GM10266 (cell line): ENCODE results near the gene KANSL3.
"Not testable (repeated sequence)": the region's sequence is repeated elsewhere in the genome, so short reads cannot be mapped to it uniquely, and the experiment has no call there.

Experiments
- DNase-seq: peaks from one replicate; pipeline ENCODE4 v3.0.0; 2012; ENCODE audit errors: extremely low spot score
- CTCF ChIP-seq: IDR thresholded peaks from 2 replicates; pipeline ENCODE4 v1.5.1; 2012; ENCODE audit warnings: mild to moderate bottlenecking, low read depth; ENCODE audit not compliant: control insufficient read depth, insufficient read depth; ENCODE audit errors: missing control alignments

KANSL3 gene

GRCh38 chr2:96681540-96681939 is 43.4 kb upstream of the KANSL3 start:
- TF ChIP-seq CTCF: no peak
- no peak for DNase-seq

- no peak for TF ChIP-seq CTCF
- DNase-seq: no peak
Measured at GRCh38 chr2:96680561-96681141, 42.5 kb upstream of the KANSL3 start.

- DNase-seq: no peak
- no peak for TF ChIP-seq CTCF
Measured at GRCh38 chr2:96679848-96680247, 41.7 kb upstream of the KANSL3 start.

- no peak for TF ChIP-seq CTCF
- no peak for DNase-seq
Measured at GRCh38 chr2:96669539-96670215, 31.6 kb upstream of the KANSL3 start.

GRCh38 chr2:96668771-96669170 is 30.7 kb upstream of the KANSL3 start:
- no peak for DNase-seq
- TF ChIP-seq CTCF: no peak

- not testable (repeated sequence) for DNase-seq
Measured at GRCh38 chr2:96665717-96666116, 27.6 kb upstream of the KANSL3 start.

- TF ChIP-seq CTCF: no peak
- DNase-seq: no peak
Measured at GRCh38 chr2:96665083-96665569, 27.0 kb upstream of the KANSL3 start.

- DNase-seq: no peak
- no peak for TF ChIP-seq CTCF
Measured at GRCh38 chr2:96664366-96664925, 26.3 kb upstream of the KANSL3 start.
